Midbrain (tissue), 1 donor: Measurements from ENCODE around the gene PARP14.
"Not testable (repeated sequence)": the region's sequence is repeated elsewhere in the genome, so short reads cannot be mapped to it uniquely, and the experiment has no call there.

Source experiments
- DNase-seq: peaks from one replicate; lab custom pipeline; 2025; lab: John Stamatoyannopoulos, UW

PARP14 gene

DNA sequence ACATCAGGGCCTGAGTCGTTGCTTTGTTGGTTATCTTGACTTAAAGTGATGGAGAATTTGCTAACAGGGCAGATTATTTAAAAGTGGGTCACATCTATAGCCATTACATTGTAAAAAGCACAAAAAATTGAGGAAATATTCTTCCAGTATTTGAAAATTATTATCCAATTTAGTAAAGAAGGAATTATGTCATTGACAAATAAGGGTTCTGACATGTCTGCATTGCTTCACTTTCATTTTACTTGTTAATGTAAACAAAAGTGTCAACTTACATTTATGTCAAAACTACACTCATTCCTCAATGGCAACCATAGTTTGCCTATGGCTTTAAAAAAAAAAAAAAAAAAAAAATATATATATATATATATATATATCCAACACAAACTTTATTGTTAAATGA, 3.4 kb upstream of the PARP14 start:
- DNase-seq = no peak

- peak; percentile 29 for DNase-seq
Observed at GRCh38 chr3:122678506-122678905, 2.1 kb upstream of the PARP14 start.

- DNase-seq = peak; percentile 68
Observed at GRCh38 chr3:122679085-122679881, 1.4 kb upstream of the PARP14 start.

DNA sequence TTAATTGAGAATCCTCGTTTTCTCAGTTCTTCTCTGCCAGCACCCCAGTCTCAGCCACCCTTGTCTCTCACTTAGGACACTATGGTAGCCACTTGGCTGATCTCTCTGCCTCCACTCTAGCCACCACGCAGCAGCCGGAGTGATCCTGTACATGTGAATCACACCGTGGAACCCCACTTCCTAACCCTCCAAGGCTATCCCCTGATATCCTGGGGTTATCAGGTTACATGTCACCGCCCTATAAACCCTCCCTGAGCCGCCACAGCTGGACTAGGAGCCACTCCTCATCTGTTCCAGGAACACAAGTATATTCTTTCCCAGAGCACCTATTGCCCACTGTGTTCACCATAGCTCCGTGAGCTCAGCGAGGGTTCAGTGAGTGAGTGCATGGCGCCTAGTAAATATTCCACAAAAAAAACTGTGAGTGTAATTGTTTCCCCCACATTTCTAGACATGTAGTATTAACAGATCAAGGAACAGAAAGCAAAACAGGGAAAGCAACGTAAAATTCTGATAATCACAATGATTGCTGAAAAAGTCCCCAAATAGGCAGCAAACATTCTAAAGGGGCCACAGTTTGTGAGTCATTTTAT, 661 bp upstream of the PARP14 start:
- no peak for DNase-seq

DNA sequence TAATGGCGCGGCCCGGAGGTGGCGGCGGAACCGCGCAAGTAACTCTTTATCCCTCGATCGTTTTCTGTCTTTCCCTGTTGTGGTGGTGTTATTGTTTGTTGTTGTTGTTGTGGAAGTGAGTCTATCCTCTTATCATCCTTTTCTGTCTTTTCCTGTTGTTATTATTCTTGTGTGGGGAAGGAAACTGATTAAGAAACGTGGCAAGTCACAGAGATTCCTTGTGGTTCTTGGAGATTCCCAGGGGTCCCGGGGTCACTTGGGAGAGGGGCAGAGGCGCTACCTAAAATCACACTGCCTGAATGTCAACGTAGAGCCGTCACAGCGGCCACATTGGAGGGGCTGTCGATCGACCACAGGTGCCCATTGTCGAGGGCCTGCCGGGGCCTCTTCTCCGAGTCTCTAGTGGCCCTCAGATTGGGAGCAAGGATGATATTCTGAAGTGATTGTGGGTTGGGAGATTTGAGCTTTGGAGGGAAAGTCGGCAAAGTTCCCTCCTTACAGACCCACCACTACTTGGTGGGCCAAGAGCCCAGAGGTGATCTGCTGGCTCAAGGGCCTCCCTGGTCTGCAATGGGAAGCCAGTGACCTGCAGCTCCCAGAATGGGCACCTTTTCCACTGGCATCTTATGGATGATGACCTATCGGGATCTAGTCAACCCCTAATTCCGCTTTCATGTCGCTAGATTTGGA, 790 bp downstream of the PARP14 start:
- no peak for DNase-seq

DNA sequence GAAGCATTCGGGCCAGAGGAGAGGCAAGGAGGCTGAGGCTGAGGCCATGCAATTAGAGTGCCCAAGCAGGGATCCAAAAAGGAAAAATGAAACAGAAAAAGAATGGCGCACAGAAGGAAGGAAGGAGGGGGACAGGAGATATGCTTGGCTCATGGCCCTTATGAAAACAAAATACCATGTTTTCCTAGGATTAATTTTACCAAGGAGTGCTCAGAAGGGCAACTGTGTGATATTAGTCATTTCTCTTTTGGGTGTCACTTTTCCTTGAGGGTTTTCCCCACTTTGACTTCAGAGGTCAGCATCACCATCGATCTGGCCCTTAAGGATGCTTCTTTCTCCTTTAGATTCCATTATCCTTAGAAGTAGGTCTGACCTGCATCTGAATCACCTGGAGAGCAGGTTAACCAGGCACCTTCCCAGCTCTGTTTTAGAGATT, 1.4 kb downstream of the PARP14 start:
- DNase-seq = no peak

GRCh38 chr3:122682778-122683411, 2.3 kb downstream of the PARP14 start:
- not testable (repeated sequence) for DNase-seq

- no peak for DNase-seq
Observed at GRCh38 chr3:122687298-122687697, 6.7 kb downstream of the PARP14 start.

DNA sequence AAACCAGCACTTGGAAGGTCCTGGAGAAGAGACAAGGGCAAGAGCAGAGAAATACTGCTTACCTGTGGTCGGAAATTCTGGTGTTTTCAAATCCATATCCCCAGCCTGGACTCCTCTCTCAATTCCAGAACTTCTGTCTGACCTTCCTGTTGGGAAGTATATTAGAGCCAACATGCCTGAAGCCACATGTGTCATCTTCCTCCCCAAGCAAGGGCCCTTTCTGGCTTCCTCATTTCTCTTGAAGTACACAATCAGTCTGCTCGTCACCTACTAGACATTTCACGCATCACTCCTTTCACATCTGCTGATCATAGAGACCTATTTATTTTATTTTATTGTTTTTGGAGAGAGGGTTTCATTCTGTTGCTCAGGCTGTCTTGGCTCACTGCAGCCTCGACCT, 8.4 kb downstream of the PARP14 start:
- no peak for DNase-seq

DNA sequence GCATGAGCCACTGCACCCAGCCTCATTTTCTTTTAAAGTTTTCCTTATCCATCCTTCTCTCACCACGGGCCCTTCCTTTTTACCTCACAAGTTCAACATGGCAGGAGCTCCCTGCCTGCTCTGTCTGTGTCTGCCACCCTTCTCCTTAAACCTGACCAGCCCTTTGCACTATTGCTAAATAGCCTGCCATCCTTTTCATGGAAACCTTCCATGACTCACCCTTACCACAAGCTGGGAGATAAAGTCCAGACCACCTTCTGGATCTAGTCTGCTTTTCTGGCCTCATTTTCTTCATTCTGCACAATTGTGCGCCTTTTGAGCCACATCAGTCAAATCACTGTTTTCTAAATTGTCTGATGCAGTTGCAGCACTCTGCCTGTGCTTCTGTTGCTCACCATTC, 8.9 kb downstream of the PARP14 start:
- DNase-seq = no peak

DNA sequence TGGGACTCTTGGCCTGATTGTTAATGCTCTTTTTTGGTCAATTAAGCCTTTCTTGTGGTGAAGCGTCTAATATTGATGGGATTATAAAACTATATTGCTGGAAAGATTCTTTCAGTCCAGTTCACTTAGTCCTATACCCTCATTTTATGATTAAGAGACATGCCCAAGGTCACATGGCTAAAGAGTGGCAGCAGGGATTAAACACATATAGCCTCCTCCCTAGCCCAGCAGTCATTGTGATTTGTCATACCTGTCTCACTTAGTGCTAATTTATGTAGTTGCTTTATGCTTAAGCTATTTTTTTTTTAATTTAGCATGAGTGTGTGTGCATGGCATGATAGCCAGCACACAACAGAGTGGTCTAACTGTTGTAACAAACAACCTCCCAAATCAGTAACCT, 9.5 kb downstream of the PARP14 start:
- no peak for DNase-seq

GRCh38 chr3:122691195-122691594, 10.6 kb downstream of the PARP14 start:
- no peak for DNase-seq

DNA sequence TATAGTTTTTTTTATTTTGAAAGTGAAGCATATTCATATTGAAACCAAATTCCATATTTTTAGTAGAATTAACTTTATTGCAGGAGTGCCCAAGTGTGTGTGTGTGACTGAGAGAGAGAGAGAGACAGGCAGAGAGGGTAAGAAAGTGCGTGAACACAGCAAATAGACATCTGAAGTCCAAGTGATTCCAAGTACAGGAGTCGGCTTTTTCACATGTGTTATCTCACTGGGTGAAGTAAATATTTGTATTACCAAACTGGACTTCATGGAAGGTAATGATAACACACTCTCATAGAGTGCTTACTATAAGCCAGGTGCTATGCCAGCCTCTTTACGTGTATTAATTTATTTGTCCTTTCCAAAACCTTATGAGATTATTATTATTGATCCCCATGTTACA, 12.0 kb downstream of the PARP14 start:
- DNase-seq = no peak

- DNase-seq = no peak
Observed at GRCh38 chr3:122694966-122695365, 14.3 kb downstream of the PARP14 start.

- DNase-seq = no peak
Observed at GRCh38 chr3:122695927-122696561, 15.4 kb downstream of the PARP14 start.

GRCh38 chr3:122697952-122698620, 17.4 kb downstream of the PARP14 start:
- DNase-seq = no peak

- no peak for DNase-seq
Observed at GRCh38 chr3:122700193-122700592, 19.6 kb downstream of the PARP14 start.

DNA sequence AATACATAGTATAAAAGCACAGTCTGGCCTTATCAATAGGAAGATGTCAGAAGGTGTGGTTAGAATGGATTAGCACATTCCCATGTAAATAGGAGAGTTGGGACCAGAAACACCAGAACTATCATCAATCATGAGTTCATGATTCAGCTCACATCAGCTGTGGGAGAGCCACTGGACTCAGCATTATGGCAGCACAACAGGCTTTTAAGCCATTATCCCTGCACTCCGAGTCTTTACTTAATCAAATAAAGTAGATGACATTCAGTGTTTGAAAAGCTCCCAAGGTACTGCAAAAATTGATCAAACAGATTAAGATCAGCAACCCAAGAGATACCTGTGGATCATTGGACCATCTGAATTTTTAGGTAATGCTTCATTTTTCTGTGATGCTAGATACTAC, 24.7 kb downstream of the PARP14 start:
- DNase-seq = no peak

GRCh38 chr3:122710616-122711251, 30.1 kb downstream of the PARP14 start:
- not testable (repeated sequence) for DNase-seq

GRCh38 chr3:122714273-122714672, 33.6 kb downstream of the PARP14 start:
- DNase-seq = no peak

GRCh38 chr3:122716667-122717066, 36.0 kb downstream of the PARP14 start:
- no peak for DNase-seq
